ENCODE measurements around the gene LGALSL. TPM values are rescaled to one million over a fixed set of nuclear protein-coding genes. Genes with fewer than 3 reads are reported as not detected.

LGALSL gene
- total RNA-seq, 2 donors from 2014 or later, result 15.8 to 19.3 TPM

- DNase-seq (ENCODE audit: low spot score), result no peak
- Histone ChIP-seq H3K9me3 (no peaks in the 10 kb centered on the region), H3K27me3 (replicated peaks; ENCODE audit: insufficient read depth) (no peaks in the 10 kb centered on the region), H3K36me3 (no peaks in the 10 kb centered on the region), H3K27ac (no peak overlapping the region), H3K4me1 (ENCODE audit: control insufficient read depth in 1 of 2, low read depth in 2 of 2) (peaks cover 0 to 3% of the 10 kb centered on the region in 2 donors), H3K4me3 (no peak overlapping the region)
- no peak for ATAC-seq (ENCODE audit: insufficient number of reproducible peaks, low FRiP score, low read depth)
- TF ChIP-seq, protein P1, sequence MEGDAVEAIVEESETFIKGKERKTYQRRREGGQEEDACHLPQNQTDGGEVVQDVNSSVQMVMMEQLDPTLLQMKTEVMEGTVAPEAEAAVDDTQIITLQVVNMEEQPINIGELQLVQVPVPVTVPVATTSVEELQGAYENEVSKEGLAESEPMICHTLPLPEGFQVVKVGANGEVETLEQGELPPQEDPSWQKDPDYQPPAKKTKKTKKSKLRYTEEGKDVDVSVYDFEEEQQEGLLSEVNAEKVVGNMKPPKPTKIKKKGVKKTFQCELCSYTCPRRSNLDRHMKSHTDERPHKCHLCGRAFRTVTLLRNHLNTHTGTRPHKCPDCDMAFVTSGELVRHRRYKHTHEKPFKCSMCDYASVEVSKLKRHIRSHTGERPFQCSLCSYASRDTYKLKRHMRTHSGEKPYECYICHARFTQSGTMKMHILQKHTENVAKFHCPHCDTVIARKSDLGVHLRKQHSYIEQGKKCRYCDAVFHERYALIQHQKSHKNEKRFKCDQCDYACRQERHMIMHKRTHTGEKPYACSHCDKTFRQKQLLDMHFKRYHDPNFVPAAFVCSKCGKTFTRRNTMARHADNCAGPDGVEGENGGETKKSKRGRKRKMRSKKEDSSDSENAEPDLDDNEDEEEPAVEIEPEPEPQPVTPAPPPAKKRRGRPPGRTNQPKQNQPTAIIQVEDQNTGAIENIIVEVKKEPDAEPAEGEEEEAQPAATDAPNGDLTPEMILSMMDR (IDR thresholded peaks at IDR 0.05), result no peak
These were observed 43.3 kb upstream of the LGALSL start for GRCh38 chr2:64410671-64411070.

DNA sequence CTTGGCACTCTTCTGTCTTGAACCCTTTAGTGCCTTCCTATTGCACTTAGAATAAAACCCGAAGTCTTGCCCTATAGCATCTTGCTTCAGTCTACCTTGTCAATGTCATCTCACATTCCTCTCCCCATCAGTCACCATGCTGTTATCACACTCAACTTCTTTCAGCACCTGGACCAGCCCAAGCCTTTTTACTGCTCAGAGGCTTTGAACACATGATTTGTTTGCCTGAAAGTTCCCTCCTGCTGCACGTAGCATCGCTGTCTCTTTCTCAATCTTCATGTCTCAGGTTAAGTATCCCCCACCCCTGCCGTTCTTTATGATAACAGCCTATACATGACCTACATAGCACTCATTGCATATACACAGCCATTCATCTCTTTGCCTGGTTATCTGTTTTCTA is 41.3 kb upstream of the LGALSL start:
- H3K27me3 ChIP-seq (replicated peaks; ENCODE audit: insufficient read depth), result no peaks in the 10 kb centered on the region
- H3K4me3 ChIP-seq, result no peak overlapping the region
- H3K9me3 ChIP-seq, result no peaks in the 10 kb centered on the region
- H3K27ac ChIP-seq, result no peak overlapping the region
- TF ChIP-seq, protein P1 (IDR thresholded peaks at IDR 0.05), result no peak
- ATAC-seq (ENCODE audit: insufficient number of reproducible peaks, low FRiP score, low read depth) (no peak), DNase-seq (ENCODE audit: low spot score) (no peak)
- no peaks in the 10 kb centered on the region for H3K4me1 ChIP-seq (ENCODE audit: control insufficient read depth in 1 of 2, low read depth in 2 of 2)
- no peaks in the 10 kb centered on the region for H3K36me3 ChIP-seq

- no peaks in the 10 kb centered on the region for H3K36me3 ChIP-seq
- no peak for ATAC-seq (ENCODE audit: insufficient number of reproducible peaks, low FRiP score, low read depth)
These were observed 39.1 kb upstream of the LGALSL start for GRCh38 chr2:64414736-64415435.

GRCh38 chr2:64417624-64418023 is 36.3 kb upstream of the LGALSL start:
- H3K27ac ChIP-seq, result no peak overlapping the region
- no peaks in the 10 kb centered on the region for H3K36me3 ChIP-seq
- no peaks in the 10 kb centered on the region for H3K9me3 ChIP-seq
- ATAC-seq (ENCODE audit: insufficient number of reproducible peaks, low FRiP score, low read depth), result no peak
- H3K27me3 ChIP-seq (replicated peaks; ENCODE audit: insufficient read depth), result no peaks in the 10 kb centered on the region
- TF ChIP-seq, protein P1 (IDR thresholded peaks at IDR 0.05), result no peak
- no peak overlapping the region for H3K4me3 ChIP-seq
- peaks cover 0 to 11% of the 10 kb centered on the region in 2 donors for H3K4me1 ChIP-seq (ENCODE audit: control insufficient read depth in 1 of 2, low read depth in 2 of 2)
- DNase-seq (ENCODE audit: low spot score), result no peak

More at GRCh38 chr2:64414736-64415435, 39.1 kb upstream of the LGALSL start:
- no peak for DNase-seq (ENCODE audit: low spot score)
- no peaks in the 10 kb centered on the region for H3K9me3 ChIP-seq
- no peak overlapping the region for H3K27ac ChIP-seq
- TF ChIP-seq, protein P1 (IDR thresholded peaks at IDR 0.05), result no peak
- H3K27me3 ChIP-seq (replicated peaks; ENCODE audit: insufficient read depth), result no peaks in the 10 kb centered on the region
- H3K4me3 ChIP-seq, result no peak overlapping the region
- peaks cover 0 to 2% of the 10 kb centered on the region in 2 donors for H3K4me1 ChIP-seq (ENCODE audit: control insufficient read depth in 1 of 2, low read depth in 2 of 2)

DNA sequence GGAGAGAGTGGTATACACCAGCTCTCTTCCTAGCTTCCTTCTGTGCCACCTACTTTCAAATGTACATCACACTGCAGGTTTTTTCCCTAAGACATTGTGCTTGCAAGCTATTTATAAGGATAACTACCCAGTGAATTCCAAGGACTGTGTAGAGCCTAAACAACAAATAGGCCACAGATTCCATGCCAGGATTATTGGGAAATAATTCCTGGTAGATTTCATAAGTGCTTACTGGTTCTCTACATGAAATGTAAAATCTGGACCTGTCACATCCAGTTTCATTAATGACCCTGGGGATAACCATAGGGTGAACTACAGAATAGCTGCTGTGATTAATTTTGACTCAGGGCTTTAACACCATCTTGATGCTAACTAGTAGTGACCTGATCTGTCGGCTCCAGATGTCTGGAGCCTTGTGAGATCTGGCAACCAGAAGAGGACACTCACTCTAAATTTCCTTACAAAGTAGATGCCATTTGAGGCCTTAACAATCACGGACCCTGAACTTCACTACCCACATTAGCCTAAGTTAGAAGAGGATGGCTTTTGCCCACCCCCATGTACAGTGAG is 34.3 kb upstream of the LGALSL start:
- TF ChIP-seq, protein P1 (IDR thresholded peaks at IDR 0.05), result no peak
- H3K4me1 ChIP-seq (ENCODE audit: control insufficient read depth in 1 of 2, low read depth in 2 of 2), result peaks cover 0 to 11% of the 10 kb centered on the region in 2 donors
- ATAC-seq (ENCODE audit: insufficient number of reproducible peaks, low FRiP score, low read depth) (no peak), DNase-seq (ENCODE audit: low spot score) (no peak)
- peak overlapping the region in 1 of 2 donors; percentile 3 for H3K27ac ChIP-seq
- no peaks in the 10 kb centered on the region for H3K36me3 ChIP-seq
- no peaks in the 10 kb centered on the region for H3K9me3 ChIP-seq
- H3K4me3 ChIP-seq, result no peak overlapping the region
- no peaks in the 10 kb centered on the region for H3K27me3 ChIP-seq (replicated peaks; ENCODE audit: insufficient read depth)

Measured in thoracic aorta (tissue), 2 donors.